MM.1S (cell line): ENCODE measurements around the gene ATP2B1.

Source experiments
- DNase-seq: peaks from one replicate; pipeline ENCODE4 v3.0.0-alpha.2; 2015
- H2AFZ ChIP-seq: fragments of 300-600 bp; sonication (generic); 2 replicates; pipeline ENCODE4 v1.6.0; 2016; ENCODE audit warnings: antibody characterized with exemption, low read length
- H3F3A ChIP-seq: fragments of 300-600 bp; sonication (generic); 2 replicates; pipeline ENCODE4 v1.6.1; 2016; ENCODE audit warnings: mild to moderate bottlenecking, antibody characterized with exemption, low read length, moderate library complexity, mixed read lengths; ENCODE audit not compliant: insufficient read depth
- H3K27ac ChIP-seq: fragments of 300-600 bp; sonication (generic); 2 replicates; pipeline ENCODE4 v1.5.1; 2016; ENCODE audit warnings: mild to moderate bottlenecking, low read length
- H3K27me3 ChIP-seq: fragments of 300-600 bp; sonication (generic); replicated peaks from 2 replicates; pipeline ENCODE4 v1.6.0; 2016; ENCODE audit warnings: low read length; ENCODE audit not compliant: insufficient read depth
- H3K36me3 ChIP-seq: fragments of 300-600 bp; sonication (generic); replicated peaks from 2 replicates; pipeline ENCODE4 v1.6.1; 2016; ENCODE audit warnings: mild to moderate bottlenecking, low read length, mixed read lengths; ENCODE audit not compliant: insufficient read depth
- H3K4me1 ChIP-seq: fragments of 300-600 bp; sonication (generic); 2 replicates; pipeline ENCODE4 v1.6.1; 2016; ENCODE audit warnings: low read length, mixed read lengths
- H3K4me2 ChIP-seq: fragments of 300-600 bp; sonication (generic); 2 replicates; pipeline ENCODE4 v1.6.0; 2016; ENCODE audit warnings: low read depth, low read length
- H3K4me3 ChIP-seq: fragments of 300-600 bp; sonication (generic); 2 replicates; pipeline ENCODE4 v1.5.1; 2016; ENCODE audit warnings: low read length, mixed read lengths
- H3K79me2 ChIP-seq: fragments of 300-600 bp; sonication (generic); 2 replicates; pipeline ENCODE4 v1.6.1; 2016; ENCODE audit warnings: mixed run types, low read length, mixed read lengths
- H3K9ac ChIP-seq: fragments of 300-600 bp; sonication (generic); 2 replicates; pipeline ENCODE4 v1.6.1; 2016; ENCODE audit warnings: low read length, mixed read lengths
- H3K9me2 ChIP-seq: fragments of 300-600 bp; sonication (generic); replicated peaks from 2 replicates; pipeline ENCODE4 v1.6.1; 2016; ENCODE audit warnings: mild to moderate bottlenecking, low read length, mixed read lengths; ENCODE audit not compliant: insufficient read depth
- H3K9me3 ChIP-seq: fragments of 300-600 bp; sonication (generic); replicated peaks from 2 replicates; pipeline ENCODE4 v1.6.1; 2016; ENCODE audit warnings: mild to moderate bottlenecking, low read length, mixed read lengths; ENCODE audit not compliant: insufficient read depth
- H4K20me1 ChIP-seq: fragments of 300-600 bp; sonication (generic); 2 replicates; pipeline ENCODE4 v1.6.1; 2016; ENCODE audit warnings: mild to moderate bottlenecking, low read length, moderate library complexity, mixed read lengths; ENCODE audit not compliant: insufficient read depth
- EZH2 ChIP-seq: fragments of 300-600 bp; sonication (generic); optimal IDR thresholded peaks from 2 replicates; pipeline ENCODE3; 2017; ENCODE audit warnings: low read depth, mild to moderate bottlenecking, antibody characterized with exemption, low read length, mixed read lengths
- EZH2phosphoT487 ChIP-seq: fragments of 300-600 bp; sonication (generic); IDR thresholded peaks from 2 replicates; pipeline ENCODE4 v1.6.1; 2018; ENCODE audit warnings: antibody characterized with exemption, low read length
- TF ChIP-seq, protein P1 (sequence below): fragments of 300-600 bp; sonication (generic); IDR thresholded peaks from 2 replicates; pipeline ENCODE4 v1.5.1; 2016; ENCODE audit warnings: antibody characterized with exemption, low read length, mixed read lengths

ATP2B1 gene

DNA sequence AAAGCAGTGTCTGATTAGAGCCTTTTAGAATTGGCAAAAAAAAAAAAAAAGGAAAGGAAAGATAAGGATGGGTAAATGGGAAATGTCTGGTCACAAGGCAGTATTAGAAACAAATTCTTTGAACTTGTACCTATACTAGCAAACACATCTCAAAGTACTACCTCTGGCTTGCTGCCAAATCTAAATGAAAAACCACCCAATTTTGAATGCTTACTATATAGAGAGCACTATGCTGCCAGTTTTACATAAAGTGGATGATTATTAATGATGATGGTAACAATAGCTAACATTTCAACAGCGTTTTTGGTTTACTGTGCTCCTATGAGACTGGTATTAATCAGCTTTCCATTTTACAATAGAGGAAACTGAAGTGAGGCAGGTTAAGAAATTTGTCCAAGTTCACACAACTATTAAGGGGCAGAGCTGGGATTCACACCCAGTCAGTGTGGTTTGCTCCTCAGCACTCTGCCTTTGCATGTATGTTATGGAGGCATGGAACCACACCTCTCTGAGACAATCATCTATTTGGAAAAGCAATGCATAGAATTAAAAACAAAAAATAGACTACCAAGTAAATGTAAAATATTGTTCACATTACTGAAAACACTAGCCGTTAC, 34.2 kb downstream of the ATP2B1 start:
- Histone ChIP-seq H3K4me1 (no peaks in the 10 kb centered on the region), H3K9ac (no peak overlapping the region), H3K4me2 (no peak overlapping the region), H4K20me1 (no peaks in the 10 kb centered on the region), H3F3A (no peaks in the 10 kb centered on the region), H3K9me3 (no peaks in the 10 kb centered on the region), H2AFZ (no peak overlapping the region), H3K27ac (no peak overlapping the region), H3K79me2 (peaks cover 81% of the 10 kb centered on the region), H3K36me3 (no peaks in the 10 kb centered on the region), H3K27me3 (no peaks in the 10 kb centered on the region), H3K9me2 (no peaks in the 10 kb centered on the region), H3K4me3 (no peak overlapping the region)
- TF ChIP-seq, protein P1, sequence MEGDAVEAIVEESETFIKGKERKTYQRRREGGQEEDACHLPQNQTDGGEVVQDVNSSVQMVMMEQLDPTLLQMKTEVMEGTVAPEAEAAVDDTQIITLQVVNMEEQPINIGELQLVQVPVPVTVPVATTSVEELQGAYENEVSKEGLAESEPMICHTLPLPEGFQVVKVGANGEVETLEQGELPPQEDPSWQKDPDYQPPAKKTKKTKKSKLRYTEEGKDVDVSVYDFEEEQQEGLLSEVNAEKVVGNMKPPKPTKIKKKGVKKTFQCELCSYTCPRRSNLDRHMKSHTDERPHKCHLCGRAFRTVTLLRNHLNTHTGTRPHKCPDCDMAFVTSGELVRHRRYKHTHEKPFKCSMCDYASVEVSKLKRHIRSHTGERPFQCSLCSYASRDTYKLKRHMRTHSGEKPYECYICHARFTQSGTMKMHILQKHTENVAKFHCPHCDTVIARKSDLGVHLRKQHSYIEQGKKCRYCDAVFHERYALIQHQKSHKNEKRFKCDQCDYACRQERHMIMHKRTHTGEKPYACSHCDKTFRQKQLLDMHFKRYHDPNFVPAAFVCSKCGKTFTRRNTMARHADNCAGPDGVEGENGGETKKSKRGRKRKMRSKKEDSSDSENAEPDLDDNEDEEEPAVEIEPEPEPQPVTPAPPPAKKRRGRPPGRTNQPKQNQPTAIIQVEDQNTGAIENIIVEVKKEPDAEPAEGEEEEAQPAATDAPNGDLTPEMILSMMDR, result no peak
- TF ChIP-seq EZH2phosphoT487 (no peak), EZH2 (no peak)
- no peak for DNase-seq

DNA sequence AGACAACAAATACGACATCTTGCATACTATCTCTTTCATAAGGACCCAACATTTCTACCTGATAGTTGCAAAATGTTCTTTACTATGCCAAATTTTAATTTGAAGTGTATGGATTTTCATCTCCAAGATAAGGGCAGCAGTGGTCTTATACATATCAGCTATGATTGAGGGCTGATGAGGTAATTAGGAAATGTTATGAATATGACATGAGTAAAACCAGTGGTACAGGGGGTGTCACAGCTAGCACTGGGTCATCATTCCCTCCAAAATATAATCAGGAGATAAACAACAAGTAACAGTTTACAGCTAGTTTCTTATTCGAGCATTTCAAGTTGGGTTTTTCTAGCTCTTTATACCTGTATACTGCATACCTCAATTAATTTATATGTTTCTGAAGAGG, 35.0 kb downstream of the ATP2B1 start:
- Histone ChIP-seq H3K27ac (no peak overlapping the region), H3K9me2 (no peaks in the 10 kb centered on the region), H3F3A (no peaks in the 10 kb centered on the region), H3K9ac (no peak overlapping the region), H4K20me1 (no peaks in the 10 kb centered on the region), H3K36me3 (no peaks in the 10 kb centered on the region), H3K4me3 (no peak overlapping the region), H3K27me3 (no peaks in the 10 kb centered on the region), H3K4me2 (no peak overlapping the region), H3K79me2 (peaks cover 81% of the 10 kb centered on the region), H2AFZ (no peak overlapping the region), H3K4me1 (peaks cover 6% of the 10 kb centered on the region; the same call in 1 of the 2 replicates), H3K9me3 (no peaks in the 10 kb centered on the region)
- DNase-seq, result no peak
- TF ChIP-seq, protein P1, result no peak
- TF ChIP-seq EZH2 (no peak), EZH2phosphoT487 (no peak)

DNA sequence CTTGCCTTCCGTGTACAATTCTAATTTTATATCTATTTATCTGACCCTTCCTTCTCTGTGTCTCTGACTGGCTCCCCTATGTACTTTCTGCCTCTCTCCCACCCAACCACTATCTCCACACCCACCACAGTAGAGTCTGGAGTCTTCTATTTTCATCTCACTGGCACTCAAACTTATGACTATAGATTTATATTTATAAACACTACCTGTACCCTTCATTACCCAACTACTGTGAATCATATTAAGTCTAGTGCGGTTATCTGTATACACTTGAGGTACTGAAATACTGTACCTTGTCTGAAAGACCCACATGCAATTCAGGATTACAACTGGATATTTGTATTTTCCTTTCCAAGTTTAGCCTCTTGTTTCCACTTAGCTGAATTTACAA, 36.1 kb downstream of the ATP2B1 start:
- DNase-seq, result no peak
- Histone ChIP-seq H4K20me1 (no peaks in the 10 kb centered on the region), H3K4me2 (no peak overlapping the region), H3K9me3 (no peaks in the 10 kb centered on the region), H3K4me3 (no peak overlapping the region), H3K9me2 (no peaks in the 10 kb centered on the region), H2AFZ (no peak overlapping the region), H3K4me1 (peaks cover 10% of the 10 kb centered on the region; the same call in 1 of the 2 replicates), H3K9ac (no peak overlapping the region), H3K36me3 (no peaks in the 10 kb centered on the region), H3K79me2 (peaks cover 74% of the 10 kb centered on the region), H3K27ac (no peak overlapping the region), H3F3A (no peaks in the 10 kb centered on the region), H3K27me3 (no peaks in the 10 kb centered on the region)
- TF ChIP-seq EZH2 (no peak), EZH2phosphoT487 (no peak)
- TF ChIP-seq, protein P1, result no peak
